Stimulated activated CD8-positive, alpha-beta memory T cell treated with anti-CD3 and anti-CD28 coated beads, Interleukin-15, amount 100 ng/mL, for 48 hours (primary cell): ENCODE results near the gene MED8.
A peak's percentile ranks its signal among the peaks of the same experiment; 100 is the strongest.
"Not testable (repeated sequence)": the region's sequence is repeated elsewhere in the genome, so short reads cannot be mapped to it uniquely, and the experiment has no call there.

Experiments
- DNase-seq, 2 donors: peaks; one replicate each; pipeline ENCODE4 v3.0.0-alpha.2; 2020; ENCODE audit warnings: low read depth in 2 of 2

The MED8 gene

GRCh38 chr1:43383449-43383848 is 6.2 kb downstream of the MED8 start:
- DNase-seq: no peak

- DNase-seq: no peak
Observed at GRCh38 chr1:43382027-43382779, 7.4 kb downstream of the MED8 start.

GRCh38 chr1:43381612-43382011 is 8.0 kb downstream of the MED8 start:
- no peak for DNase-seq

- no peak for DNase-seq
Observed at GRCh38 chr1:43379476-43379875, 10.1 kb downstream of the MED8 start.

GRCh38 chr1:43377831-43378230 is 11.8 kb downstream of the MED8 start:
- no peak for DNase-seq

GRCh38 chr1:43376723-43377235 is 12.8 kb downstream of the MED8 start:
- no peak for DNase-seq

- DNase-seq: no peak
Observed at GRCh38 chr1:43373066-43373940, 16.3 kb downstream of the MED8 start.

GRCh38 chr1:43372172-43372571 is 17.4 kb downstream of the MED8 start:
- no peak for DNase-seq

GRCh38 chr1:43370564-43370963 is 19.0 kb downstream of the MED8 start:
- no peak for DNase-seq

GRCh38 chr1:43369779-43370178 is 19.8 kb downstream of the MED8 start:
- not testable (repeated sequence) for DNase-seq

- DNase-seq: no peak
Observed at GRCh38 chr1:43368646-43369020, 21.0 kb downstream of the MED8 start.

- DNase-seq: peak; percentile 89 to 91
Observed at GRCh38 chr1:43367904-43368645, 21.5 kb downstream of the MED8 start, which contains the start of gene ELOVL1. Gene ELOVL1 (minus strand): TSS chr1:43368011. CDS start chr1:43365609, 2,402 bp downstream.

- no peak for DNase-seq
Observed at GRCh38 chr1:43367026-43367903, 22.3 kb downstream of the MED8 start.

- no peak for DNase-seq
Observed at GRCh38 chr1:43366601-43367025, 23.0 kb downstream of the MED8 start.

GRCh38 chr1:43366179-43366578 is 23.4 kb downstream of the MED8 start:
- DNase-seq: no peak

- DNase-seq: no peak
Observed at GRCh38 chr1:43365678-43366077, 23.9 kb downstream of the MED8 start.

GRCh38 chr1:43363935-43364525 is 25.6 kb downstream of the MED8 start:
- DNase-seq: no peak

GRCh38 chr1:43363283-43363934 is 26.2 kb downstream of the MED8 start:
- DNase-seq: no peak

GRCh38 chr1:43360616-43361015 is 29.0 kb downstream of the MED8 start:
- no peak for DNase-seq

- no peak for DNase-seq
Observed at GRCh38 chr1:43359696-43360095, 29.9 kb downstream of the MED8 start.
